Measurements from ENCODE around the gene PIEZO1. TPM values are rescaled to one million over a fixed set of nuclear protein-coding genes. Genes with fewer than 3 reads are reported as not detected.

PIEZO1 gene
- total and polyA plus RNA-seq, 2 experiments from 2014 or later: 30.4 to 70.1 TPM

DNA sequence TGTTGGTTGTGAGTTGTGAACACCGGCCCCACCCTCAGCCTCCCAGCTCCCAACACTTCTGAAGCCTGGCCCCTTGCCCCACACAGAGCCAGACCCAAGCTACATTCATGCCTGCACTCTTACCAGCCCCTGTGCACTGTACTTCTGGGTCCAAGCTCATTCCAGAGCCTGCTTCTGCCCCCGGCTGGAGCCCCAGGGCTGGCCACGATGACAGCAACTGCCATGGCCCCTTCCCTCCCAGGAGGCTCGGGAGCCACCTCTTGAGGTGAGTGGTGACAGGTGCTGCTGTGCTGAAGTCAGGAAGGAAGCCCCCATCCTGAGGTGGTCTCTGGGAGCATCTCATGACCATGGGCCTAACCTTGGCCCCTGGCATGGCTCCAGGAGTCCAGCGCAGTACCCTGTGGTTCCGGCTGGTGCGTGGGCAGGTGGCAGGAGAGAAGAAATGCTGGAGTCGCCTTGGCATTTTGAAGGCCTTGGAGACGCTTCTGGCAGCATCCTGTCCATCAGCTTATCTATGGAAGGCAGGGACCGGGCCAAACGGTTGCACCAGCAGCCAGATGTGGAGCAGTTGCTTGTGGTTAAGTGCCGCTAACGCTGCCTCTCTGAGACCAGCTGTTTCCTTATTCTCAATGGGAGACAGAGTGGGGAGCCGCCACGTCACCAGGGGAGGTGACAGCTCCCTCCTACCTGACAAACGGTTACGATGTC lies 14.7 kb upstream of the PIEZO1 start (continued):
- TF ChIP-seq, protein P1, sequence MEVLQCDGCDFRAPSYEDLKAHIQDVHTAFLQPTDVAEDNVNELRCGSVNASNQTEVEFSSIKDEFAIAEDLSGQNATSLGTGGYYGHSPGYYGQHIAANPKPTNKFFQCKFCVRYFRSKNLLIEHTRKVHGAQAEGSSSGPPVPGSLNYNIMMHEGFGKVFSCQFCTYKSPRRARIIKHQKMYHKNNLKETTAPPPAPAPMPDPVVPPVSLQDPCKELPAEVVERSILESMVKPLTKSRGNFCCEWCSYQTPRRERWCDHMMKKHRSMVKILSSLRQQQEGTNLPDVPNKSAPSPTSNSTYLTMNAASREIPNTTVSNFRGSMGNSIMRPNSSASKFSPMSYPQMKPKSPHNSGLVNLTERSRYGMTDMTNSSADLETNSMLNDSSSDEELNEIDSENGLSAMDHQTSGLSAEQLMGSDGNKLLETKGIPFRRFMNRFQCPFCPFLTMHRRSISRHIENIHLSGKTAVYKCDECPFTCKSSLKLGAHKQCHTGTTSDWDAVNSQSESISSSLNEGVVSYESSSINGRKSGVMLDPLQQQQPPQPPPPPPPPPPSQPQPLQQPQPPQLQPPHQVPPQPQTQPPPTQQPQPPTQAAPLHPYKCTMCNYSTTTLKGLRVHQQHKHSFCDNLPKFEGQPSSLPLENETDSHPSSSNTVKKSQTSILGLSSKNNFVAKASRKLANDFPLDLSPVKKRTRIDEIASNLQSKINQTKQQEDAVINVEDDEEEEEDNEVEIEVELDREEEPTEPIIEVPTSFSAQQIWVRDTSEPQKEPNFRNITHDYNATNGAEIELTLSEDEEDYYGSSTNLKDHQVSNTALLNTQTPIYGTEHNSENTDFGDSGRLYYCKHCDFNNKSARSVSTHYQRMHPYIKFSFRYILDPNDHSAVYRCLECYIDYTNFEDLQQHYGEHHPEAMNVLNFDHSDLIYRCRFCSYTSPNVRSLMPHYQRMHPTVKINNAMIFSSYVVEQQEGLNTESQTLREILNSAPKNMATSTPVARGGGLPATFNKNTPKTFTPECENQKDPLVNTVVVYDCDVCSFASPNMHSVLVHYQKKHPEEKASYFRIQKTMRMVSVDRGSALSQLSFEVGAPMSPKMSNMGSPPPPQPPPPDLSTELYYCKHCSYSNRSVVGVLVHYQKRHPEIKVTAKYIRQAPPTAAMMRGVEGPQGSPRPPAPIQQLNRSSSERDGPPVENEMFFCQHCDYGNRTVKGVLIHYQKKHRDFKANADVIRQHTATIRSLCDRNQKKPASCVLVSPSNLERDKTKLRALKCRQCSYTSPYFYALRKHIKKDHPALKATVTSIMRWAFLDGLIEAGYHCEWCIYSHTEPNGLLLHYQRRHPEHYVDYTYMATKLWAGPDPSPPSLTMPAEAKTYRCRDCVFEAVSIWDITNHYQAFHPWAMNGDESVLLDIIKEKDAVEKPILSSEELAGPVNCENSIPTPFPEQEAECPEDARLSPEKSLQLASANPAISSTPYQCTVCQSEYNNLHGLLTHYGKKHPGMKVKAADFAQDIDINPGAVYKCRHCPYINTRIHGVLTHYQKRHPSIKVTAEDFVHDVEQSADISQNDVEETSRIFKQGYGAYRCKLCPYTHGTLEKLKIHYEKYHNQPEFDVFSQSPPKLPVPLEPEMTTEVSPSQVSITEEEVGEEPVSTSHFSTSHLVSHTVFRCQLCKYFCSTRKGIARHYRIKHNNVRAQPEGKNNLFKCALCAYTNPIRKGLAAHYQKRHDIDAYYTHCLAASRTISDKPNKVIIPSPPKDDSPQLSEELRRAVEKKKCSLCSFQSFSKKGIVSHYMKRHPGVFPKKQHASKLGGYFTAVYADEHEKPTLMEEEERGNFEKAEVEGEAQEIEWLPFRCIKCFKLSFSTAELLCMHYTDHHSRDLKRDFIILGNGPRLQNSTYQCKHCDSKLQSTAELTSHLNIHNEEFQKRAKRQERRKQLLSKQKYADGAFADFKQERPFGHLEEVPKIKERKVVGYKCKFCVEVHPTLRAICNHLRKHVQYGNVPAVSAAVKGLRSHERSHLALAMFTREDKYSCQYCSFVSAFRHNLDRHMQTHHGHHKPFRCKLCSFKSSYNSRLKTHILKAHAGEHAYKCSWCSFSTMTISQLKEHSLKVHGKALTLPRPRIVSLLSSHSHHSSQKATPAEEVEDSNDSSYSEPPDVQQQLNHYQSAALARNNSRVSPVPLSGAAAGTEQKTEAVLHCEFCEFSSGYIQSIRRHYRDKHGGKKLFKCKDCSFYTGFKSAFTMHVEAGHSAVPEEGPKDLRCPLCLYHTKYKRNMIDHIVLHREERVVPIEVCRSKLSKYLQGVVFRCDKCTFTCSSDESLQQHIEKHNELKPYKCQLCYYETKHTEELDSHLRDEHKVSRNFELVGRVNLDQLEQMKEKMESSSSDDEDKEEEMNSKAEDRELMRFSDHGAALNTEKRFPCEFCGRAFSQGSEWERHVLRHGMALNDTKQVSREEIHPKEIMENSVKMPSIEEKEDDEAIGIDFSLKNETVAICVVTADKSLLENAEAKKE (CRISPR knock-in tag; IDR thresholded peaks at IDR 0.05): no peak
- TF ChIP-seq ZNF114 (CRISPR knock-in tag; IDR thresholded peaks at IDR 0.05): no peak
- TF ChIP-seq STAT1 (IDR thresholded peaks at IDR 0.05; ENCODE audit: unreplicated experiment): no peak
- TF ChIP-seq, protein P2, sequence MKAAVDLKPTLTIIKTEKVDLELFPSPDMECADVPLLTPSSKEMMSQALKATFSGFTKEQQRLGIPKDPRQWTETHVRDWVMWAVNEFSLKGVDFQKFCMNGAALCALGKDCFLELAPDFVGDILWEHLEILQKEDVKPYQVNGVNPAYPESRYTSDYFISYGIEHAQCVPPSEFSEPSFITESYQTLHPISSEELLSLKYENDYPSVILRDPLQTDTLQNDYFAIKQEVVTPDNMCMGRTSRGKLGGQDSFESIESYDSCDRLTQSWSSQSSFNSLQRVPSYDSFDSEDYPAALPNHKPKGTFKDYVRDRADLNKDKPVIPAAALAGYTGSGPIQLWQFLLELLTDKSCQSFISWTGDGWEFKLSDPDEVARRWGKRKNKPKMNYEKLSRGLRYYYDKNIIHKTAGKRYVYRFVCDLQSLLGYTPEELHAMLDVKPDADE (IDR thresholded peaks at IDR 0.05): no peak
- no peak for TF ChIP-seq EZH2phosphoT487 (IDR thresholded peaks at IDR 0.05; ENCODE audit: unreplicated experiment)
- no peak for TF ChIP-seq ZNF331 (CRISPR knock-in tag; IDR thresholded peaks at IDR 0.05; ENCODE audit: low read depth)
- TF ChIP-seq POLR2AphosphoS5 (IDR thresholded peaks at IDR 0.05; ENCODE audit: low read depth): no peak

Data from GM23338 (cell line).